CD4-positive, alpha-beta memory T cell (primary cell): Measurements from ENCODE around the gene STRIT1. TPM values are rescaled to one million over a fixed set of nuclear protein-coding genes. Genes with fewer than 3 reads are reported as not detected.
A peak's percentile ranks its signal among the peaks of the same experiment; 100 is the strongest.
"Not testable (repeated sequence)": the region's sequence is repeated elsewhere in the genome, so short reads cannot be mapped to it uniquely, and the experiment has no call there.

ENCODE experiments used
- CTCF ChIA-PET: fragments of 350-600 bp; sonication (Branson Sonifier 250); formaldehyde crosslinking; loops from one replicate; lab custom pipeline; 2021; ENCODE audit warnings: inconsistent platforms; ENCODE audit not compliant: partially characterized antibody; lab: Charles Lee
- POLR2A ChIA-PET: fragments of 350-600 bp; sonication (Branson Sonifier 250); formaldehyde crosslinking; loops from one replicate; lab custom pipeline; 2021; ENCODE audit not compliant: partially characterized antibody; lab: Charles Lee
- DNase-seq, 5 donors: peaks; one replicate each; pipeline versions ENCODE4 v3.0.0 to v3.0.0-alpha.2; 2020 to 2022; ENCODE audit warnings: mixed read lengths in 1 of 5
- H3K27ac ChIP-seq: one replicate; pipeline ENCODE4 v1.7.0; 2013; ENCODE audit warnings: low read depth, low read length
- H3K27me3 ChIP-seq: 2 replicates; pipeline ENCODE4 v1.7.0; 2013; ENCODE audit warnings: mild to moderate bottlenecking, low read length, moderate library complexity; ENCODE audit not compliant: insufficient read depth
- H3K36me3 ChIP-seq: 2 replicates; pipeline ENCODE4 v1.7.0; 2013; ENCODE audit warnings: mild to moderate bottlenecking, low read length, moderate library complexity; ENCODE audit not compliant: insufficient read depth
- H3K4me1 ChIP-seq: 2 replicates; pipeline ENCODE4 v1.7.0; 2013; ENCODE audit warnings: mild to moderate bottlenecking, low read length, moderate library complexity; ENCODE audit not compliant: insufficient read depth
- H3K4me3 ChIP-seq, 2 donors: one replicate each; pipeline ENCODE4 v1.7.0; 2013; ENCODE audit warnings: low read length in 2 of 2, mild to moderate bottlenecking in 1 of 2
- H3K9me3 ChIP-seq, 2 donors: one replicate each; pipeline ENCODE4 v1.7.0; 2013; ENCODE audit warnings: low read length in 2 of 2, control low read depth in 1 of 2; ENCODE audit not compliant: control insufficient read depth in 1 of 2
- H3K27ac Mint-ChIP-seq, 7 donors: one replicate each; pipeline ENCODE4 v1.8.0; 2020 to 2021; ENCODE audit warnings: mixed read lengths in 7 of 7, mild to moderate bottlenecking in 6 of 7, inconsistent platforms in 3 of 7, moderate library complexity in 3 of 7
- H3K27me3 Mint-ChIP-seq, 2 donors: one replicate each; pipeline ENCODE4 v1.8.0; 2020 to 2021; ENCODE audit warnings: mixed read lengths in 2 of 2
- H3K36me3 Mint-ChIP-seq, 2 donors: one replicate each; pipeline ENCODE4 v1.8.0; 2020 to 2021; ENCODE audit warnings: mixed read lengths in 2 of 2, inconsistent platforms in 1 of 2, mild to moderate bottlenecking in 1 of 2
- H3K4me1 Mint-ChIP-seq, 4 donors: one replicate each; pipeline ENCODE4 v1.8.0; 2020 to 2021; ENCODE audit warnings: mixed read lengths in 4 of 4, mild to moderate bottlenecking in 1 of 4
- H3K4me3 Mint-ChIP-seq, 8 donors: one replicate each; pipeline ENCODE4 v1.8.0; 2020 to 2021; ENCODE audit warnings: mixed read lengths in 8 of 8, mild to moderate bottlenecking in 7 of 8, moderate library complexity in 6 of 8, inconsistent platforms in 3 of 8
- H3K9me3 Mint-ChIP-seq, 8 donors: one replicate each; pipeline ENCODE4 v1.8.0; 2020 to 2021; ENCODE audit warnings: mixed read lengths in 8 of 8, mild to moderate bottlenecking in 5 of 8, inconsistent platforms in 3 of 8, moderate library complexity in 1 of 8
- intact Hi-C: fragments of 100-400 bp; cut with micrococcal nuclease; formaldehyde crosslinking; loops from one replicate; pipeline ENCODE4 v1.15.1; 2023
- polyA plus RNA-seq, 2 donors: library from polyadenylated mRNA; unstranded; fragments of 300-500 nt; fragmentation: Illumina TruSeq; gene quantifications; one replicate each; pipeline ENCODE4 v1.2.3, GENCODE V29; 2021
- total RNA-seq, 2 experiments: library from RNA; stranded (reverse); gene quantifications; one replicate each; pipeline ENCODE4 v1.2.3, GENCODE V29; 2021

The STRIT1 gene
- total and polyA plus RNA-seq, 4 experiments from 2014 or later = not detected

GRCh38 chr3:155270485-155271342, 22.8 kb downstream of the STRIT1 start:
- Histone ChIP-seq H3K27me3 (no peaks in the 10 kb centered on the region), H3K4me1 (no peaks in the 10 kb centered on the region), H3K9me3 (no peaks in the 10 kb centered on the region), H3K4me3 (no peak overlapping the region), H3K36me3 (no peaks in the 10 kb centered on the region), H3K27ac (no peak overlapping the region)
- no peak overlapping the region for H3K4me3 Mint-ChIP-seq
- H3K36me3 Mint-ChIP-seq = no peaks in the 10 kb centered on the region
- CTCF ChIA-PET = no interaction called here
- peaks cover 0 to 4% (median 0%) of the 10 kb centered on the region in 8 donors for H3K9me3 Mint-ChIP-seq
- intact Hi-C loops = no loop called here
- POLR2A ChIA-PET = no interaction called here
- H3K27me3 Mint-ChIP-seq = no peaks in the 10 kb centered on the region
- no peaks in the 10 kb centered on the region for H3K4me1 Mint-ChIP-seq
- DNase-seq = peak in 1 of 5 donors; percentile 31
- H3K27ac Mint-ChIP-seq = no peak overlapping the region

- intact Hi-C loops = no loop called here
- no peak overlapping the region for H3K4me3 Mint-ChIP-seq
- Histone ChIP-seq H3K27ac (no peak overlapping the region), H3K36me3 (no peaks in the 10 kb centered on the region), H3K27me3 (no peaks in the 10 kb centered on the region), H3K4me1 (no peaks in the 10 kb centered on the region), H3K9me3 (no peaks in the 10 kb centered on the region), H3K4me3 (no peak overlapping the region)
- DNase-seq = no peak
- H3K4me1 Mint-ChIP-seq = no peaks in the 10 kb centered on the region
- CTCF ChIA-PET = no interaction called here
- POLR2A ChIA-PET = no interaction called here
- H3K9me3 Mint-ChIP-seq = peaks cover 0 to 4% (median 0%) of the 10 kb centered on the region in 8 donors
- no peaks in the 10 kb centered on the region for H3K27me3 Mint-ChIP-seq
- no peak overlapping the region for H3K27ac Mint-ChIP-seq
- H3K36me3 Mint-ChIP-seq = no peaks in the 10 kb centered on the region
These were observed 23.4 kb downstream of the STRIT1 start for GRCh38 chr3:155270063-155270462.

- CTCF ChIA-PET, H3K4me3 Mint-ChIP-seq, intact Hi-C loops: not testable (repeated sequence)
These were observed 30.6 kb downstream of the STRIT1 start for GRCh38 chr3:155262855-155263254.

GRCh38 chr3:155262295-155262694, 31.2 kb downstream of the STRIT1 start:
- H3K27me3 ChIP-seq = no peaks in the 10 kb centered on the region
- H3K27ac ChIP-seq = no peak overlapping the region
- H3K36me3 ChIP-seq = no peaks in the 10 kb centered on the region
- ChIA-PET POLR2A (no interaction called here), CTCF (no interaction called here)
- Mint-ChIP-seq H3K4me1 (no peaks in the 10 kb centered on the region), H3K4me3 (no peak overlapping the region), H3K9me3 (peaks cover 0 to 4% (median under 1%) of the 10 kb centered on the region in 8 donors), H3K36me3 (no peaks in the 10 kb centered on the region), H3K27me3 (peaks cover 0 to 2% of the 10 kb centered on the region in 2 donors), H3K27ac (no peak overlapping the region)
- no peaks in the 10 kb centered on the region for H3K4me1 ChIP-seq
- no peaks in the 10 kb centered on the region for H3K9me3 ChIP-seq
- intact Hi-C loops = no loop called here
- no peak for DNase-seq
- H3K4me3 ChIP-seq = no peak overlapping the region

More at GRCh38 chr3:155262855-155263254, 30.6 kb downstream of the STRIT1 start:
- H3K4me1 ChIP-seq, H3K4me1 Mint-ChIP-seq, H3K27me3 Mint-ChIP-seq, H3K27ac ChIP-seq, POLR2A ChIA-PET, H3K9me3 Mint-ChIP-seq, H3K36me3 Mint-ChIP-seq, DNase-seq, H3K36me3 ChIP-seq, H3K4me3 ChIP-seq, H3K9me3 ChIP-seq, H3K27ac Mint-ChIP-seq, H3K27me3 ChIP-seq: not testable (repeated sequence)

- Mint-ChIP-seq H3K4me3 (no peak overlapping the region), H3K36me3 (no peaks in the 10 kb centered on the region), H3K27ac (no peak overlapping the region), H3K9me3 (peaks cover 0 to 3% (median 0%) of the 10 kb centered on the region in 8 donors), H3K4me1 (no peaks in the 10 kb centered on the region), H3K27me3 (peaks cover 0 to 2% of the 10 kb centered on the region in 2 donors)
- no peaks in the 10 kb centered on the region for H3K27me3 ChIP-seq
- ChIA-PET CTCF (no interaction called here), POLR2A (no interaction called here)
- no peak for DNase-seq
- no peaks in the 10 kb centered on the region for H3K4me1 ChIP-seq
- H3K36me3 ChIP-seq = no peaks in the 10 kb centered on the region
- intact Hi-C loops = no loop called here
- no peak overlapping the region for H3K4me3 ChIP-seq
- no peak overlapping the region for H3K27ac ChIP-seq
- H3K9me3 ChIP-seq = no peaks in the 10 kb centered on the region
These were observed 39.0 kb downstream of the STRIT1 start for GRCh38 chr3:155254445-155254844.

GRCh38 chr3:155252535-155252934, 40.9 kb downstream of the STRIT1 start:
- H3K9me3 Mint-ChIP-seq = peaks cover 0 to 3% (median 0%) of the 10 kb centered on the region in 8 donors
- no peak for DNase-seq
- no peaks in the 10 kb centered on the region for H3K27me3 Mint-ChIP-seq
- H3K27ac Mint-ChIP-seq = no peak overlapping the region
- Histone ChIP-seq H3K4me1 (no peaks in the 10 kb centered on the region), H3K4me3 (no peak overlapping the region), H3K36me3 (no peaks in the 10 kb centered on the region), H3K9me3 (no peaks in the 10 kb centered on the region), H3K27me3 (no peaks in the 10 kb centered on the region), H3K27ac (no peak overlapping the region)
- intact Hi-C loops = no loop called here
- no peak overlapping the region for H3K4me3 Mint-ChIP-seq
- no peaks in the 10 kb centered on the region for H3K36me3 Mint-ChIP-seq
- ChIA-PET POLR2A (no interaction called here), CTCF (no interaction called here)
- H3K4me1 Mint-ChIP-seq = no peaks in the 10 kb centered on the region

- Histone ChIP-seq H3K27ac (no peak overlapping the region), H3K4me3 (no peak overlapping the region), H3K4me1 (no peaks in the 10 kb centered on the region), H3K27me3 (no peaks in the 10 kb centered on the region), H3K36me3 (no peaks in the 10 kb centered on the region), H3K9me3 (no peaks in the 10 kb centered on the region)
- POLR2A ChIA-PET = no interaction called here
- Mint-ChIP-seq H3K4me3 (no peak overlapping the region), H3K4me1 (no peaks in the 10 kb centered on the region), H3K9me3 (peaks cover 0 to 3% (median 0%) of the 10 kb centered on the region in 8 donors), H3K36me3 (no peaks in the 10 kb centered on the region), H3K27ac (no peak overlapping the region), H3K27me3 (no peaks in the 10 kb centered on the region)
- DNase-seq = no peak
- intact Hi-C loops = no loop called here
- CTCF ChIA-PET = no interaction called here
These were observed 41.5 kb downstream of the STRIT1 start for GRCh38 chr3:155252021-155252420.
